NT2/D1 (cell line): ENCODE results near the gene HPS3.

Source experiments
- SUZ12 ChIP-seq: IDR thresholded peaks from 2 replicates; pipeline ENCODE4 v1.6.1; 2011; ENCODE audit not compliant: insufficient read length, insufficient read depth; ENCODE audit errors: extremely low read depth
- YY1 ChIP-seq: IDR thresholded peaks from 2 replicates; pipeline ENCODE4 v1.6.1; 2011; ENCODE audit not compliant: insufficient read length, insufficient read depth
- ZNF274 ChIP-seq: IDR thresholded peaks from 2 replicates; pipeline ENCODE4 v1.6.1; 2011; ENCODE audit warnings: mild to moderate bottlenecking, low read depth, low read length

- TF ChIP-seq YY1 (no peak), ZNF274 (no peak), SUZ12 (no peak)
Observed at GRCh38 chr3:149209431-149209830, 80.0 kb downstream of the HPS3 start.
